GM03348 (cell line): ENCODE measurements around the gene TSC22D1.
"Not testable (repeated sequence)": the region's sequence is repeated elsewhere in the genome, so short reads cannot be mapped to it uniquely, and the experiment has no call there.

Source experiments
- DNase-seq: peaks from one replicate; pipeline ENCODE4 v3.0.0; 2012; ENCODE audit warnings: low spot score

The TSC22D1 gene

GRCh38 chr13:44575741-44576350, at the start of gene TSC22D1:
Gene TSC22D1, minus strand, starts transcription at chr13:44576330. Its CDS starts 256 bp downstream, at chr13:44576074.
- DNase-seq, result peak; percentile 54

GRCh38 chr13:44622708-44623107, 46.6 kb upstream of the TSC22D1 start:
- no peak for DNase-seq

GRCh38 chr13:44622261-44622660, 46.1 kb upstream of the TSC22D1 start:
- DNase-seq, result no peak

- DNase-seq, result peak; percentile 29
Measured at GRCh38 chr13:44620057-44620456, 43.9 kb upstream of the TSC22D1 start.

- no peak for DNase-seq
Measured at GRCh38 chr13:44619651-44620050, 43.5 kb upstream of the TSC22D1 start.

GRCh38 chr13:44618326-44618725, 42.2 kb upstream of the TSC22D1 start:
- DNase-seq, result no peak

- no peak for DNase-seq
Measured at GRCh38 chr13:44617648-44618047, 41.5 kb upstream of the TSC22D1 start.

- DNase-seq, result no peak
Measured at GRCh38 chr13:44609137-44609536, 33.0 kb upstream of the TSC22D1 start.

GRCh38 chr13:44605721-44606120, 29.6 kb upstream of the TSC22D1 start:
- peak; percentile 14 for DNase-seq

- peak; percentile 45 for DNase-seq
Measured at GRCh38 chr13:44605275-44605674, 29.1 kb upstream of the TSC22D1 start.

GRCh38 chr13:44601586-44601985, 25.5 kb upstream of the TSC22D1 start:
- no peak for DNase-seq

GRCh38 chr13:44593861-44594592, 17.9 kb upstream of the TSC22D1 start:
- not testable (repeated sequence) for DNase-seq

- no peak for DNase-seq
Measured at GRCh38 chr13:44592216-44592847, 16.2 kb upstream of the TSC22D1 start.

- no peak for DNase-seq
Measured at GRCh38 chr13:44591316-44591715, 15.2 kb upstream of the TSC22D1 start.

GRCh38 chr13:44583137-44583536, 7.0 kb upstream of the TSC22D1 start:
- no peak for DNase-seq

GRCh38 chr13:44578067-44578400, 1.9 kb upstream of the TSC22D1 start:
- peak; percentile 72 for DNase-seq

- peak; percentile 98 for DNase-seq
Measured at GRCh38 chr13:44577236-44578066, 1.3 kb upstream of the TSC22D1 start.

- DNase-seq, result peak; percentile 46
Measured at GRCh38 chr13:44576351-44577235, 463 bp upstream of the TSC22D1 start.

GRCh38 chr13:44575035-44575434, 1.1 kb downstream of the TSC22D1 start:
- DNase-seq, result no peak

- DNase-seq, result peak; percentile 18
Measured at GRCh38 chr13:44574466-44574855, 1.7 kb downstream of the TSC22D1 start.

- peak; percentile 41 for DNase-seq
Measured at GRCh38 chr13:44573790-44574465, 2.2 kb downstream of the TSC22D1 start.
